WTC11 (cell line): Measurements from ENCODE around the gene NPEPL1.

Experiments
- NFE2L1 ChIP-seq: sonication (generic); formaldehyde crosslinking; IDR thresholded peaks from 2 replicates; pipeline ENCODE4 v1.8.1; 2023; ENCODE audit warnings: missing genetic modification reagents
- TF ChIP-seq, protein P1 (sequence below): fragments of 200-600 bp; IDR thresholded peaks from 2 replicates; pipeline ENCODE4 v1.8.0; 2022; ENCODE audit warnings: antibody characterized with exemption

DNA sequence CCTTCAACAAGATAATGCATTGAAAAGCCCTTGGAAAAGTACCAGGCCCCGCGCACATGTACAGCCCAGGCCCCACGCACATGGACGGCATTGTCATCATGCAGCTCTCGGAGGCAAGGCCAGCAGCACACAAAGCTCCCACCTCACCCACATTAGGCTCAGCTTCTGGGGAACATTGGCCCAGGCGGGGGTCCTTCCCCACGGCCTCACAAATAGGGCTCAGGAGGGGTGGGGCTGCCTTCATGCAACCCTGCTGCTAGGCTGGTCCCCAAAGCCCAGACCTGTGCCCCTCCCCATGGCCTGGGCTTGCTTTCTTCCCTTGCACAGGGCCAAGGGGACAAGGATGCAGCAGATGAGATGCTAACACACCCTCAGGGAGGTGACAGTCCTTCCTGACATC, 26.7 kb downstream of the NPEPL1 start:
- no peak for TF ChIP-seq NFE2L1 (CRISPR knock-in tag)
- TF ChIP-seq, protein P1, sequence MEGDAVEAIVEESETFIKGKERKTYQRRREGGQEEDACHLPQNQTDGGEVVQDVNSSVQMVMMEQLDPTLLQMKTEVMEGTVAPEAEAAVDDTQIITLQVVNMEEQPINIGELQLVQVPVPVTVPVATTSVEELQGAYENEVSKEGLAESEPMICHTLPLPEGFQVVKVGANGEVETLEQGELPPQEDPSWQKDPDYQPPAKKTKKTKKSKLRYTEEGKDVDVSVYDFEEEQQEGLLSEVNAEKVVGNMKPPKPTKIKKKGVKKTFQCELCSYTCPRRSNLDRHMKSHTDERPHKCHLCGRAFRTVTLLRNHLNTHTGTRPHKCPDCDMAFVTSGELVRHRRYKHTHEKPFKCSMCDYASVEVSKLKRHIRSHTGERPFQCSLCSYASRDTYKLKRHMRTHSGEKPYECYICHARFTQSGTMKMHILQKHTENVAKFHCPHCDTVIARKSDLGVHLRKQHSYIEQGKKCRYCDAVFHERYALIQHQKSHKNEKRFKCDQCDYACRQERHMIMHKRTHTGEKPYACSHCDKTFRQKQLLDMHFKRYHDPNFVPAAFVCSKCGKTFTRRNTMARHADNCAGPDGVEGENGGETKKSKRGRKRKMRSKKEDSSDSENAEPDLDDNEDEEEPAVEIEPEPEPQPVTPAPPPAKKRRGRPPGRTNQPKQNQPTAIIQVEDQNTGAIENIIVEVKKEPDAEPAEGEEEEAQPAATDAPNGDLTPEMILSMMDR = no peak
